Stromal cell of bone marrow (primary cell): ENCODE measurements around the gene TMEM80.
"Not testable (repeated sequence)": the region's sequence is repeated elsewhere in the genome, so short reads cannot be mapped to it uniquely, and the experiment has no call there.

Experiments
- DNase-seq: peaks from one replicate; pipeline ENCODE4 v3.0.0-alpha.2; 2012; ENCODE audit warnings: low read depth

TMEM80 gene

DNA sequence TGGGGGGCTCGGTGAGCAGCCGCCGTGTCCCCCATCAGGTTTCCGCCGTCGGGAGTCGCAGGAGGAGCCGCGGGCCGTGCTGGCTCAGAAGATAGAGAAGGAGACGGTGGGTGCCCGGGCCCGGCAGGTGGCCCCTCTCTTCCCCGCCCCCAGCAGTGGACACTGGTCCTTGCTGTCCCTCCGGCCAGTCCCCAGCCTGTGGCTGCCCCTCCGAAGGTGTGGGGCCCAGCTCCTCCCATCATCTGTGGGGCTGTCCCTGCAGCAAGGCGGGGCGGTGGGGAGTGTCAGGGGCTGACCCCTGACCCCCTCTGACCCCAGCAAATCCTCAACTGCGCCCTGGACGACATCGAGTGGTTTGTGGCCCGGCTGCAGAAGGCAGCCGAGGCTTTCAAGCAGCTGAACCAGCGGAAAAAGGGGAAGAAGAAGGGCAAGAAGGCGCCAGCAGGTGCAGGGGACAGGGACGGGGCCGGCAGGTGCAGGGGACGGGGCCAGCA is 25.7 kb downstream of the TMEM80 start:
- no peak for DNase-seq

DNA sequence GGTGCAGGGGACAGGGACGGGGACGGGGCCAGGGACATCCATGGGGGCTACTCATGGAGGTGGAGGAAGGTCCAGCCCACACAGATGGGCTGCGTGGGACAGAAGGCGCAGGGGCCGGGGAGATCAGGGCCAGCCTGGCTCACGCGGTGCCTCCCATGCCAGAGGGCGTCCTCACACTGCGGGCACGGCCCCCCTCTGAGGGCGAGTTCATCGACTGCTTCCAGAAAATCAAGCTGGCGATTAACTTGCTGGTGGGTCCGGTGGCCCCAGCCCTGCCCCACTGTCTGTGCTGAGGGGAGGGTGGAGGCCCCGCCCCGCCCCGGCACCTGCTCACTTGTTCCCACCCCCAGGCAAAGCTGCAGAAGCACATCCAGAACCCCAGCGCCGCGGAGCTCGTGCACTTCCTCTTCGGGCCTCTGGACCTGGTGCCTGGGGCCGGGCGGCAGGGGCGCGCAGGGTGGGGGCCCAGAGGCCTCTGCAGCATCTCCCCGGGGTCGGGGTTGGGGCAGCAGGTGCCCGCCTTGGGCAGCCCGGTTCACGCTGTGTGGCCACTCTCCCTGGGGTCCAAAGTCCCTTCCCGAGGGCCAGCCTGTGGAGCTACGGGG is 26.2 kb downstream of the TMEM80 start:
- no peak for DNase-seq

DNA sequence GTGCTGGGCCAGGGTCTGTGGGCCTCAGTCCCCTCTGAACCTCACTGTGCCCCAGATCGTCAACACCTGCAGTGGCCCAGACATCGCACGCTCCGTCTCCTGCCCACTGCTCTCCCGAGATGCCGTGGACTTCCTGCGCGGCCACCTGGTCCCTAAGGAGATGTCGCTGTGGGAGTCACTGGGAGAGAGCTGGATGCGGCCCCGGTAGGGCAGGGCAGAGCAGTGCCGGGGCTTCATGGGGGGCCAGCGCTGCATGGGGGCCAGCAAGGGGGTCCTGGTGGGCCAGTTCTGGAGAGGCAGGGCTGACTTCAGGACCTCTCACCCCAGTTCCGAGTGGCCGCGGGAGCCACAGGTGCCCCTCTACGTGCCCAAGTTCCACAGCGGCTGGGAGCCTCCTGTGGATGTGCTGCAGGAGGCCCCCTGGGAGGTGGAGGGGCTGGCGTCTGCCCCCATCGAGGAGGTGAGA is 26.8 kb downstream of the TMEM80 start:
- no peak for DNase-seq

DNA sequence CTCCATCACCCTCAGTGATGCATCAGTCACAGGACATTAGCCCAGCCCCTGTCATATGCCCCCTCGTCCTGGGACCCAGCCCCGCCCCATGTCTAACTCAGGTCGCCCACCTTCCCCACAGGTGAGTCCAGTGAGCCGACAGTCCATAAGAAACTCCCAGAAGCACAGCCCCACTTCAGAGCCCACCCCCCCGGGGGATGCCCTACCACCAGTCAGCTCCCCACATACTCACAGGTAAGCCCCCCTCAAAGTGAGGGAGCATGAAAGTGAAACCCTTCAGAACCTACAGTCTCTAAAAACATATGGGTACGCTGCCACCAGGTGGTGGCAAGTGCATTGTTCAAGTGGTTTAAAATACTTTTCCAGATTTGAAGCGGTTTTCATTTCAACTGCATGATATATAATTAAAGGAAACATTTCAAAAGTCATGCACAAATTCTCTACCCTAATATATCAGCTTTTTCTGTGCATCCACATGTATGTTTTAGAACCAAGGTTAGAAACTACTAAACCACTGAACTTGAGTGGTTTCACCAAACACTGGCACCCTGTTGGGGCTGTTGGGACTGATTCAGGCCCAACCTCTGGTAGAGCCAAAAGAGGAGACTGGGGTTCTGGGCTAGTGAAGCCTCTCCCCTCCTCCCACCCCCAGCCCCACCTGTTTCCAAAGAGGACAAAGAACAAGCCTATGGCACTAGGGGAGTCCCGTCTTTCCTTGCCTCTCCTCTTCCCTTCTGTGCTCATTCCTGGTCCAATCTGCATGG is 27.7 kb downstream of the TMEM80 start:
- peak; percentile 38 for DNase-seq

DNA sequence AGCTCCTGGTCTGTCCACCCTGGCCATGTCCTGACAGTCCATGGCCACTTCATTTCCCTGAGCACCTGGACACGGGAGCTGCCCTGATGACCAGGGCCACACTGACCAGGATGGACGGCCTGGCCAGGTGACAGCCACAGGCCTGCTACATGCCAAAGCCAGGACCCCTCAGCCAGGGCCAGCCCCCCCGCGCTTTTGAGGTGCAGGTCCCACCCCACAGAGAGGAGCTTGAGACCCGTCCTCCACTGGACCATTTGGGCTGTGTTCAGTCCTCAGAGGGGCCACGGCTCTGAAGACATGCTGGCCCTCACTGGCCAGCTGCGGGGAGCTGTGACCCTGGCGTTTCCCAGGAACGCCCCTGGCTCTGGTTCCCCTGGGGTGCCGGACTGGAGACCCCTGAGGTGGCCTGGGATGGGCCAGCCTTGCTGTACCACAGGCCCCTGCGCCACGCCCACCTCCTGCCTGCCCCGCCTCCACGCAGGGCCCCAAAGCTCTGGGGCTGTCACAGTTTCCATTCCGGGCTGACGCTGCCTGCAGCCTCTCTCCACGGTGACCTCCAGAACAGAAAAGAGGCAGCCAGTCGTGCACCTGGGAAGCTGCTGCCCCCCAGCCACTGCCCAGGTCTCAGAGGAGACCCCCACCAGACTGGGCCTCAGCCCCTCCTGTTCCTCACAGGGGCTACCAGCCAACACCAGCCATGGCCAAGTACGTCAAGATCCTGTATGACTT is 28.6 kb downstream of the TMEM80 start:
- no peak for DNase-seq

DNA sequence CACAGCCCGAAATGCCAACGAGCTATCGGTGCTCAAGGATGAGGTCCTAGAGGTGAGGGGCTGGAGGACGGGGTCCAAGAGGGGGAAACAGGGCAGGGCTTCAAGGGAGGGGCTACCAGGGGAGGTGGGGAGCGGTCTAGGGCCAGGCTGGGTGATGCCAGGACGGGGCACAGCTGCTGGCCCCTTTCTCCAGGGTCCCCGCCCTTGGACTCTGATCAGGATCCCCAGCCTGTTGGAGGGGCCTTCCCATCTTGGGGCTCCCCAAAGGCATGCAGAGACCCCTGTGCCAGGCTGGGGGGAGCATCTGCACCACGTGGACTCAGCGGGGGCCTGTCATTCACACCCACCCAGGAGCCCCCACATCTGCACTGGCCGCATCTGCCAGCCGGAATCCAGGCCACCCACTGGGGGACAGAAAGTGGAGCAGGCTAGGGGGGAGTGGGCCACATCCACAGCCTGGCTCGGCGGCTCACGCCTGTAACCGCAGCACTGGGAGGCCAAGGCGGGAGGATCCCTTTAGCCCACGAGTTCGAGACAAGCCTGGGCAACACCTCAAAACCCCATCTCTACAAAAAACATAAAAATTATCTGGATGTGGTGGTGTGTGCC is 29.3 kb downstream of the TMEM80 start:
- no peak for DNase-seq

DNA sequence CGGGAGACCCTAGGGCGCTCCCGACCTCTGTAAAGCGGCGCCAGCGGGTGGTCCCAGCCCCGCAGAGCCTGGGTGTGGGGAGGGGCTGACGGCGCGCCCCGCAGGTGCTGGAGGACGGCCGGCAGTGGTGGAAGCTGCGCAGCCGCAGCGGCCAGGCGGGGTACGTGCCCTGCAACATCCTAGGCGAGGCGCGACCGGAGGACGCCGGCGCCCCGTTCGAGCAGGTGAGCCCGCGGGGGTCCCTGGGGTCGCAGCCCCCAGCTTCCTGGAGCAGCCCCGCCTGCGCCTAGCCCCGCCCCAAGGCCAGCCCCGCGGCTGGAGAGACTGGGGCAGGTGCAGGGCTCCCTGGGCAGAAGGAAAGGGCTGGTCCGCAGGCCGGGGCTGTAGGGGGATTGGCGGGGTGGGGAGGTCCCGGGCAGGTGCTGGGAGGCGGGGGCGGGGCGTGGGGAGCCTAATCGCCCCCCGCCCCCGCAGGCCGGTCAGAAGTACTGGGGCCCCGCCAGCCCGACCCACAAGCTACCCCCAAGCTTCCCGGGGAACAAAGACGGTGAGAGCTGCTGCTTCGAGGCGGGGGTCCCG is 30.1 kb downstream of the TMEM80 start:
- no peak for DNase-seq

DNA sequence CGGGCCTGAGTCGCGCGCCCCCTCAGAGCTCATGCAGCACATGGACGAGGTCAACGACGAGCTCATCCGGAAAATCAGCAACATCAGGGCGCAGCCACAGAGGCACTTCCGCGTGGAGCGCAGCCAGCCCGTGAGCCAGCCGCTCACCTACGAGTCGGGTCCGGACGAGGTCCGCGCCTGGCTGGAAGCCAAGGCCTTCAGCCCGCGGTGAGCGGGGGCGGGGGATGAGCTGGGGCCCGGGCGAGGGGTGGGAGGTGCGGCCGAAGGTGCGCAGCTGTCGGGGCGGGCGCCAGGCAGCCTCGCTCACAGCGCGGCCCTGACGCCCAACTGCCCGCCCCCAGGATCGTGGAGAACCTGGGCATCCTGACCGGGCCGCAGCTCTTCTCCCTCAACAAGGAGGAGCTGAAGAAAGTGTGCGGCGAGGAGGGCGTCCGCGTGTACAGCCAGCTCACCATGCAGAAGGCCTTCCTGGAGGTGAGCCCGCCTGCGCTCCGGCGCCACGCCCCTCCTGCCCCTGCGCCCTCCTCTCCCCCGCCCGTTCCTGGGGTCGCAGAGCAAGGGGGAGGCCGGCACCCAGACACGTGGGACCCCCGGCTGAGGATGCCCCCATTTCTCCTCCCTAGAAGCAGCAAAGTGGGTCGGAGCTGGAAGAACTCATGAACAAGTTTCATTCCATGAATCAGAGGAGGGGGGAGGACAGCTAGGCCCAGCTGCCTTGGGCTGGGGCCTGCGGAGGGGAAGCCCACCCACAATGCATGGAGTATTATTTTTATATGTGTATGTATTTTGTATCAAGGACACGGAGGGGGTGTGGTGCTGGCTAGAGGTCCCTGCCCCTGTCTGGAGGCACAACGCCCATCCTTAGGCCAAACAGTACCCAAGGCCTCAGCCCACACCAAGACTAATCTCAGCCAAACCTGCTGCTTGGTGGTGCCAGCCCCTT is 30.9 kb downstream of the TMEM80 start:
- DNase-seq = no peak

DNA sequence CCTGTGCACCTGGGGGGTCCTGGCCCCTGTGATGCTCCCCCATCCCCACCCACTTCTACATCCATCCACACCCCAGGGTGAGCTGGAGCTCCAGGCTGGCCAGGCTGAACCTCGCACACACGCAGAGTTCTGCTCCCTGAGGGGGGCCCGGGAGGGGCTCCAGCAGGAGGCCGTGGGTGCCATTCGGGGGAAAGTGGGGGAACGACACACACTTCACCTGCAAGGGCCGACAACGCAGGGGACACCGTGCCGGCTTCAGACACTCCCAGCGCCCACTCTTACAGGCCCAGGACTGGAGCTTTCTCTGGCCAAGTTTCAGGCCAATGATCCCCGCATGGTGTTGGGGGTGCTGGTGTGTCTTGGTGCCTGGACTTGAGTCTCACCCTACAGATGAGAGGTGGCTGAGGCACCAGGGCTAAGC is 31.7 kb downstream of the TMEM80 start:
- no peak for DNase-seq

DNA sequence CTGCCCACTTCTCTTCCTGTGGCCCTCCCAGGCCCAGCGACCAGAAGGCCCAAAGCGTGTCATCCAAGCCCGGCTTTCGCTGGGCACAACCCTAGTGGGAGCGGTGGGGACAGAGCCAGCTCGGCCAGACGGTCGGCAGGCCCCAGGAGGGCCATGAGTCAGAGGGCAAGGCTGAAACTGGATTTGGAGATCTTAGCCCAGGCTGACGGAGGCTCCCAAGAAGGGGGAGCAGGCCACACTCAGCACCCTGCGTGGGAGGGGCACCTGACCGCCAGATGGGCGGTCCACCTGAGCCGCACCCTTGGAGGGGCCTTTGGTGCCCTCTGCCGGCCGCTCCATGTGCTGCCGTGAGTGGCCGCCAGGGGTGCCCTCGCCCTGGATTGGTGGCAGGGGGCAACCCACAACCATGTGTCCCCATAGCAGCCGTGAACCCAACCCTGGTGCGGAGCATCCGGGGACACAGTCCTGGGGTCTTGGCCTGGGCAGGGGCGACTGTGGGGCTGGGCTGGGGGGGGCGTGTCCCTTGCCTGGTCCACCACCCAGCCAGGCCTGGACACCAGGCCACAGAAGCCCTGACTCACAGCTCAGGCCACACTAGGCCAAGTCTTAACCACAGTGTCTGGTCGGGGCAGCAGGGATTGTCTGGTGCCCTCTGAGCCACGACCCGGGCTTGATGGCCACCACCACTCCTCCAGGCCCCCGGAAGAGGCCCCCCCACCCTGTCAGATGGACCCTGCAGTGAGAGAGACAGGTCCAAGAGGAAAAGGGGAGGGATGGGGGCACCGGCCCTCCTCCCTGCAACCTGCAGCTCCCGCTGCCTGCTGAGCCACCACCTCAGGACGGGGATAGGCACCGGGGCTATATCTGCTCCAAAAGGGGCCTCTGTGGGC is 32.5 kb downstream of the TMEM80 start:
- peak; percentile 88 for DNase-seq

DNA sequence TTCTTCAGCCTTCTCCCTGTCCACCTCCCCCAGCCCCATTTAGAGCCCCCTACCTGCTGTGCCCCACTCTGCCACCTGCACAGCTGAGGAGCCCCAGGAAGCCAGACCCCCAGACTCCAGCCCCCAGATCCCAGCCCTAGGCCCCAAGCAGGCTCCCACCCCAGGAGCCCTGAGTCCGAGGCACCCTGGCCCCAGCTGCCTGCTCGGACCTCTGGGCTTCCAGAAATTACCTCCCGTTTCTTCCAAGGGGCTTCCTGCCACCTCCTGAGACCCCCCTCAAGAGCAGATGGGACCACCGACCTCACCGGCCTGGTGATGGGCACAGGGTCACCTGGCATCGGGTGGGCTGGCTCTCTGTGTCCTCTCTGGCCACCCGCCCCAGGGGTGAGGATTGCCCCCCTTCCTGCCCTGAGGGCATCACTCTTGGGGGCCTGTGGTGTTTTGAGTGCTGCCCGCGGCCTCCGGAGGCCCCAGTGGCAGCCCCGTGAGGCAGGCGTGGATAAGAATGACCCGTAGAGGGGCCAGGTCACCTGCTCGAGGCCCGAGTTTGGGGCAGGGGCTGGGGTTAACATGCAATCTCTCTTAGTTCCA is 33.4 kb downstream of the TMEM80 start:
- DNase-seq = no peak

DNA sequence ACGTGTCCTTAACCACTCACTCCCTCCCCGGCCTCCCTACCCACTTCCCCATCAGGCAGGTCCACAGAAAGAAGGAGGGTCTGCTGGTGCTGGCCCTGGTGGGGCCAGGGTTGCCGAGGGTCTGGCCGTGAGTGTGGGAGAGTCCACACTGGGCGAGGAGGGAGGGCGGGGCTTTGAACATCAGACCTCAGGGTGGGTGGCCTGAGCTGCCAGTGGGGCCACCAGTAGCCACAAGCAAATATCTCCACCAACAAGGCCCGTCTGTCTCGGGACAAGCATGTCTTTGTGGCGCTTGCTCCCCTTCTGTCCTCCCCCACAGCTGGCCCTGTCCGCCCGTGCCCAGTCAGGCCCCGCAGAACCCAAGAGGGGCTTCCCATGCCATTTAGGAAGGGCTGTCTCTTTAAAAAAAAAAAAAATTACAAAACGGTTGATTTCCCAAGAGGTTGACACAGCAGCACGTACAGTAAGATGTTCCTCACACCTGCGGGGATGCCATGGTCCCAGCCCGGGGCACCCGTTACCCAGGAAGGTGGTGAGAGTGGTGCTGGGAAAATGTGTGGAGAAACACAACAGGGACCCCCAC is 34.0 kb downstream of the TMEM80 start:
- DNase-seq = no peak

DNA sequence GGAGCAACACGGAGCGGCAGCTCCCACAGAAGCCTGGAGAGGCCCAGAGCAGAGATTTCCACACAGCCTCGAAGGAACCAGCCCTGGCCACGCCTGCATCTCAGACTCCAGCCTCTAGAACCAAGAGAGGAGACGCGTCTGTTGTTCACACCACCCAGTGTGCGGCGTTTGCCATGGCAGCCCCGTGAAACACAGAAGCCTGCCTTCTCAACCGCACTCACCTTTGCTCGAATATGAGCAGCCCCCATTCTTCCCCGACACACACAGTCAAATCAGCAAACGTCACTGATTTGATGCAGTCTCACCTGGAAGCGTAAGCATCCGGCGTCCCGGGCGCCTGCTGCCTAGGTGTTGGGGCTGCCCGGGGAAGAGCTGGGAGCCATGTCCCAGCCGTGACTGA is 37.5 kb downstream of the TMEM80 start:
- DNase-seq = no peak

DNA sequence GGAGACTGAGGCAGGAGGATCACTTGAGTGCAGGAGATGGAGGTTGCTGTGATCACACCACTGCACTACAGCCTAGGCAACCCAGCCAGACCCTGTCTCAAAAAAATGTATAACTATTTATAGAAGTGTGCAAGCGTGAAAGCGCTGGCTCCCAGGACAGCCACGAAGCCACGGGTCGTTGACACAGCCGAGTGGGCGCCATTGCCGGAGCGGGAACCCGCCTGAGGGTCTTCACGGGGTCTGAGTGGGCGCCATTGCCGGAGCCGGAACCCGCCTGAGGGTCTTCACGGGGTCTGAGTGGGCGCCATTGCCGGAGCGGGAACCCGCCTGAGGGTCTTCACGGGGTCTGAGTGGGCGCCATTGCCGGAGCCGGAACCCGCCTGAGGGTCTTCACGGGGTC is 38.9 kb downstream of the TMEM80 start:
- not testable (repeated sequence) for DNase-seq

DNA sequence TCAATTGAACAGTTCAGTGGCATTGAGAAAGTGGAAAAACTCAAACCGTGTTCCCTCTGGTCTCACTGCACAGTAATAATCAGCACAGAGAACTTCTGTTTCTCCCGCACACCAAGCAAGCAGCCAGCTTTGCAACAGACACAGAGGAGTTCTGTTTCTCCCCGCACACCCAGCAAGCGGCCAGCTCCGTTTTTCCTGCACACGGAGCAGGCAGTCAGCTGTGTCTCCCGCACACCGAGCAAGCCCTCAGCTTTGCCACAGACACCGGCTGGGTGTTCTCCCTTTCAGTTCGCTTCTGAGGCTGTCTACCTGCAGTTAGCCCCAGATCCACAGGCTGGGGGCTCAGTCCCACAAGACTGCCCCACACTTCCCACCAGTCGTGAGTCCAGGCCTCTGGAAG is 41.8 kb downstream of the TMEM80 start:
- no peak for DNase-seq

DNA sequence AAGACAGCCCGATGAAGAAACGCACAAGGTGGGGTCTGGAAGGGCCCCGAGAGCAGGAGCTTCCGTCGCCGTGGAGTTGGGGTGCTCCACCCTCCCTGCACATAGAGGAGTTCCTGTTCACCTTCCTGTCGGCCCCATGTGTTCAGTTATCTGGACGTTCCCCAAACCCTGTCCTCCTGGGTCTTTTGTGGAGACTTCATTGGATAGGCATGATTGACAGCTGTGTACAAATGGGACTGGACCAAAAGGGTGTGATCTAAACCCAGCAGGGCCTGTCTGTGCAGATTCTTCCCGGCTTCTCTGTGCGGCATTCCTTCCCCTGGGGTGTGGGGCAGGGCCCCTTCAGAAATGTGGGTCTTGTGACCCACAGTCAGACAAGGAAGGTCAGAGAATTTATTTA is 42.3 kb downstream of the TMEM80 start:
- DNase-seq = not testable (repeated sequence)

DNA sequence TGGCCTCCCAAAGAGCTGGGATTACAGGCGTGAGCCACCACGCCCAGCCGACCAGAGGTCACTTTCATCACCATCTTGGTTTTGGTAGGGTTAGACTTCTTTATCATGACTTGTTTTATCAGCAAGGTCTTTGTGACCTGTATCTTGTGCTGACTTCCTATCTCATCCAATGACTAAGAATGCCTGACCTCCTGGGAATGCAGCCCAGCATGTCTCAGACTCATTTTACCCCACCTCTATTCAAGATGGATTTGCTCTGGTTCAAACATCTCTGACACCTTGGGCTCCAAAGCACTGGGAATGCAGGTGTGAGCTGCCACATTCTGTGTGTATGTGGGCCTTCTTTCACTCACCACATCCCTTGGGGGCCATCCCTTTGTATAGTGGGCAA is 46.5 kb downstream of the TMEM80 start:
- DNase-seq = no peak

DNA sequence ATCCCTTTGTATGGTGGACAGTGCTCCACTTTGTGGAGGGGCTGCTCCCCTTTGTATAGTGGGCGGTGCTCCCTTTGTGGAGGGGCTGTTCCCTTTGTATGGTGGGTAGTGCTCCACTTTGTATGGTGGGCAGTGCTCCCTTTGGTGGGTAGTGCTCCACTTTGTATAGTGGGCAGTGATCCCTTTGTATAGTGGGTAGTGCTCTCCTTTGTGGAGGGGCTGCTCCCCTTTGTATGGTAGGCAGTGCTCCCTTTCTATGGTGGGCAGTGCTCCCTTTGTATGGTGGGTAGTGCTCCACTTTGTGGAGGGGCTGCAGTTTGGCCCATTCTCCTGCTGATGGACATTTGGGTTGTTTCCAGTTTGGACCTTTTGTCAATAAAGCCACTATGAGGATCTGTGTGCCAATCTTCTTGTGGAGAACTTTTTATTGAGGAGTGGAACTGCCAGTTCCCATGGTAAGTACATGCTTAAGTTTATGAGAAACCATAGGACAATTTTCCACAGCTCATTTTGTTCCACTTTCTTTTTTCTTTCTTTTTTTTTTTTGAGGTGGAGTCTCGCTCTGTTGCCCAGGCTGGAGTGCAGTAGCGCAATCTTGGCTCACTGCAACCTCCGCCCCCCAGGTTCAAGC is 47.1 kb downstream of the TMEM80 start:
- DNase-seq = no peak

DNA sequence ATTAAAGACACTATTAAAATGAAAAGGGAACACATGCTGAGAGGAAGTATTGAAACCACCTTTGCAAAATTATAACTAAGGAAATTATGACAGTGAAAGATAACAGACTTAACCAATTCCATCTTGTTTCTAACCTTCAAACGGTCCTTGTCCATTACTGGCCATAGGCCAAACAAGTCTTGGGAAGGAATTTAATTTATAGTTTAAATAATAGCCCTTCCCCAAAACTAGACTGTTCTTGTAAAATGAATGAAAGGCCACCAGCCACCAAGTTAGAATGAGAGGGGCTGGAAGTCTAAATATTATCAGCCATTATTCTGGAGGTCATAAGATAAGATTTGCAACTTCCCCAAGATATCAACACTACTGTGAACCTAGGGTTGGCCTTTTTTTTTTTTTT is 49.8 kb downstream of the TMEM80 start:
- no peak for DNase-seq
